Endothelial cell of umbilical vein (primary cell): ENCODE data around the gene GAL3ST1. TPM values are rescaled to one million over a fixed set of nuclear protein-coding genes. Genes with fewer than 3 reads are reported as not detected.

Source experiments
- BruUV-seq: library from RNA; stranded (reverse); fragments of 400-500 nt; replicated peaks from 2 replicates; lab custom pipeline; 2021; lab: Mats Ljungman, UMichigan
- CTCF ChIA-PET: fragments of 300-600, 350-600 bp; sonication (Branson Sonifier 250); formaldehyde crosslinking; loops from one replicate; lab custom pipeline; 2021; ENCODE audit warnings: antibody characterized with exemption, inconsistent platforms; lab: Charles Lee
- POLR2A ChIA-PET: fragments of 300-600, 350-600 bp; sonication (Branson Sonifier 250); formaldehyde crosslinking; loops from one replicate; lab custom pipeline; 2021; ENCODE audit warnings: antibody characterized with exemption, inconsistent platforms; lab: Charles Lee
- DNase-seq: peaks from one replicate; pipeline ENCODE4 v3.0.0-alpha.2; 2011; ENCODE audit warnings: low read depth, low spot score
- FAIRE-seq: peaks from 2 replicates; lab custom pipeline; 2011; peaks lifted over from hg19 to GRCh38; lab: Jason Lieb, UNC
- H2AFZ ChIP-seq: 2 replicates; pipeline ENCODE4 v1.6.0; 2012; ENCODE audit warnings: low read depth, low read length, control low read depth, inconsistent platforms
- H3K27ac ChIP-seq: 2 replicates; pipeline ENCODE4 v1.5.1; 2011; ENCODE audit warnings: low read depth, mild to moderate bottlenecking, control low read depth, low read length, moderate library complexity; ENCODE audit not compliant: insufficient read depth
- H3K27me3 ChIP-seq, 2 experiments: 2 replicates each; pipeline versions ENCODE4 v1.6.0 to v1.6.1; 2011; ENCODE audit warnings: low read length in 2 of 2, mixed read lengths in 1 of 2; ENCODE audit not compliant: control insufficient read depth in 2 of 2, insufficient read depth in 2 of 2
- H3K36me3 ChIP-seq, 2 experiments: 2 replicates in 1 of 2; 3 replicates in 1 of 2; pipeline ENCODE4 v1.5.1; 2011; ENCODE audit warnings: low read length in 2 of 2, mild to moderate bottlenecking in 1 of 2, moderate library complexity in 1 of 2; ENCODE audit not compliant: control insufficient read depth in 2 of 2, insufficient read depth in 2 of 2; ENCODE audit errors: extremely low read depth in 1 of 2
- H3K4me1 ChIP-seq: 3 replicates; pipeline ENCODE4 v1.5.1; 2011; ENCODE audit warnings: mild to moderate bottlenecking, low read length; ENCODE audit not compliant: control insufficient read depth, insufficient read depth; ENCODE audit errors: extremely low read depth
- H3K4me2 ChIP-seq: 2 replicates; pipeline ENCODE4 v1.6.1; 2011; ENCODE audit warnings: low read length, control low read depth, mixed read lengths; ENCODE audit not compliant: insufficient read depth
- H3K4me3 ChIP-seq, 3 experiments: fragments of 200-600 bp in 1 of 3; sonication (generic), shearing (Covaris generic) in 1 of 3; replicated peaks in 1 of 3; 2 replicates each; pipeline ENCODE4 v1.5.1; 2011 to 2016; ENCODE audit warnings: control low read depth in 3 of 3, low read length in 3 of 3, mild to moderate bottlenecking in 2 of 3, inconsistent platforms in 1 of 3, low read depth in 1 of 3, moderate library complexity in 1 of 3; ENCODE audit not compliant: insufficient read depth in 1 of 3
- H3K79me2 ChIP-seq: 2 replicates; pipeline ENCODE4 v1.6.0; 2012; ENCODE audit warnings: low read length, inconsistent platforms; ENCODE audit not compliant: control insufficient read depth, insufficient read depth
- H3K9ac ChIP-seq: replicated peaks from 2 replicates; pipeline ENCODE3; 2011; ENCODE audit warnings: low read length, control low read depth; ENCODE audit not compliant: insufficient read depth; ENCODE audit errors: extremely low read depth
- H3K9me1 ChIP-seq: replicated peaks from 3 replicates; pipeline ENCODE4 v1.6.0; 2011; ENCODE audit warnings: mild to moderate bottlenecking, low read length; ENCODE audit not compliant: control insufficient read depth, insufficient read depth; ENCODE audit errors: extremely low read depth
- H3K9me3 ChIP-seq: replicated peaks from 2 replicates; pipeline ENCODE4 v1.5.1; 2012; ENCODE audit warnings: low read length, inconsistent platforms; ENCODE audit not compliant: control insufficient read depth, insufficient read depth
- H4K20me1 ChIP-seq: replicated peaks from 2 replicates; pipeline ENCODE3; 2011; ENCODE audit warnings: mild to moderate bottlenecking, low read length; ENCODE audit not compliant: control insufficient read depth, insufficient read depth; ENCODE audit errors: extremely low read depth
- CTCF ChIP-seq, 2 donors: IDR thresholded peaks; 1 replicate in 1 of 2; 2 replicates in 1 of 2; pipeline ENCODE4 v1.5.1; 2011; ENCODE audit warnings: low read length in 2 of 2, mild to moderate bottlenecking in 2 of 2, moderate library complexity in 2 of 2, control low read depth in 1 of 2, inconsistent platforms in 1 of 2, low read depth in 1 of 2; ENCODE audit not compliant: insufficient read depth in 1 of 2; ENCODE audit errors: extremely low read depth in 1 of 2
- EZH2 ChIP-seq: IDR thresholded peaks from 2 replicates; pipeline ENCODE4 v1.6.1; 2012; ENCODE audit warnings: borderline replicate concordance, low read depth, mild to moderate bottlenecking, moderate library complexity, low read length, inconsistent platforms; ENCODE audit not compliant: severe bottlenecking
- FOS ChIP-seq: IDR thresholded peaks from 2 replicates; pipeline ENCODE4 v1.6.1; 2011; ENCODE audit warnings: mild to moderate bottlenecking, low read length, moderate library complexity, borderline replicate concordance; ENCODE audit not compliant: insufficient read depth
- GATA2 ChIP-seq: IDR thresholded peaks from 2 replicates; pipeline ENCODE4 v1.7.0; 2011; ENCODE audit warnings: low read depth, mild to moderate bottlenecking, moderate library complexity, mixed read lengths, low read length; ENCODE audit not compliant: insufficient read length, insufficient read depth
- JUN ChIP-seq: IDR thresholded peaks from 2 replicates; pipeline ENCODE4 v1.6.1; 2011; ENCODE audit warnings: borderline replicate concordance, low read depth; ENCODE audit not compliant: insufficient read length, insufficient read depth
- MAX ChIP-seq: IDR thresholded peaks from 2 replicates; pipeline ENCODE4 v1.6.1; 2011; ENCODE audit not compliant: insufficient read depth, insufficient read length
- MYC ChIP-seq: IDR thresholded peaks from one replicate; pipeline ENCODE4 v1.6.1; 2011; ENCODE audit warnings: mild to moderate bottlenecking, low read depth, low read length
- POLR2A ChIP-seq: IDR thresholded peaks from 2 replicates; pipeline ENCODE4 v1.6.1; 2012; ENCODE audit warnings: low read depth, mild to moderate bottlenecking, control low read depth, low read length
- POLR2AphosphoS5 ChIP-seq: IDR thresholded peaks from 2 replicates; pipeline ENCODE4 v1.6.1; 2012; ENCODE audit warnings: low read depth, mild to moderate bottlenecking, control low read depth, low read length, moderate library complexity; ENCODE audit not compliant: insufficient read depth
- dilution Hi-C: fragments of 300-500 bp; cut with MboI; formaldehyde crosslinking; loops from one replicate; pipeline ENCODE4 v1.15.0; 2019; ENCODE audit warnings: low sequenced_read_pairs; ENCODE audit not compliant: extremely low pct_ligation_motif_present
- intact Hi-C: fragments of 100-400 bp; cut with micrococcal nuclease; formaldehyde crosslinking; loops from one replicate; pipeline ENCODE4 v1.10.0; 2022
- polyA plus RNA-seq, 4 experiments: library from polyadenylated mRNA; depleted of rRNA in 3 of 4; stranded (reverse) in 3 of 4; unstranded in 1 of 4; fragments of >200 nt; gene quantifications; 2 replicates each; pipeline versions ENCODE4 v1.2.1 to v1.2.3, GENCODE V29; 2011 to 2012; ENCODE audit warnings: missing spikeins in 1 of 4
- total RNA-seq: library from RNA; stranded (reverse); gene quantifications from 2 replicates; pipeline ENCODE4 v1.2.3, GENCODE V29; 2021

Gene GAL3ST1
- total and polyA plus RNA-seq, 2 donors (not counting 3 experiments of a cell fraction or from before 2014, with no cell fraction given) = not detected

DNA sequence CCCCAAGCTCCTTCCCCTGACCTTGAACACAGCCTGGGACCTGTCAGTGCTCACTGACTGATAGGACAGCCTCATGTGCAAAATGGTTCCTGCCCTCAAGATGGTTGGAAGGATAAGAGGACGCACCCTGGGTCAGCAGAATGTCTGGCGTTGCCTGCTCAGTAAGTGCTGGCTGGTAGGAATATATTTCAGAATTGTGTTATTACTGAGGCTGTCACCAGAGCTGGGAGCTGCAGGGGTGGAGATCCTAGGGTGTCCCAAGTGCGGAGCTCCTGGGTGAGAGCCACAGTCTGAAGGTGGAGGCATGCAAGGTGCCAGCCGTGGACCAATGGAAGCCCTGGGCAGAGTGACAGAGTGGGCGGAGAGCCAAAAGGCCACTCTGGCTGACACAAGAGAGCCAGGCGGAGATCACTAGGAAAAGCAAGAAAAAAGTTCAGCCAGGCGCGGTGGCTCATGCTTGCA lies 67.9 kb downstream of the GAL3ST1 start:
- H3K36me3 ChIP-seq = no peaks in the 10 kb centered on the region
- no peak for FAIRE-seq
- H3K27ac ChIP-seq = no peak overlapping the region
- ChIA-PET CTCF (no interaction called here), POLR2A (no interaction called here)
- intact Hi-C loops (no loop called here), dilution Hi-C loops (no loop called here)
- H3K79me2 ChIP-seq = no peaks in the 10 kb centered on the region
- no peaks in the 10 kb centered on the region for H4K20me1 ChIP-seq
- H3K27me3 ChIP-seq = peaks cover 13% of the 10 kb centered on the region in 2 experiments
- H3K4me3 ChIP-seq = no peak overlapping the region
- no TSS peak for BruUV-seq
- H3K9me1 ChIP-seq = no peaks in the 10 kb centered on the region
- no peaks in the 10 kb centered on the region for H3K9me3 ChIP-seq
- no peak overlapping the region for H3K4me2 ChIP-seq
- H3K4me1 ChIP-seq = no peaks in the 10 kb centered on the region
- H3K9ac ChIP-seq = no peak overlapping the region
- no peak for TF ChIP-seq CTCF (IDR thresholded peaks at IDR 0.05; ENCODE audit: extremely low read depth in 1 of 2, insufficient read depth in 1 of 2, low read depth in 1 of 2, low read length in 2 of 2)
- no peak for TF ChIP-seq POLR2A
- no peak for TF ChIP-seq EZH2
- TF ChIP-seq MAX = no peak
- no peak for TF ChIP-seq JUN
- TF ChIP-seq MYC = no peak
- TF ChIP-seq FOS = no peak
- no peak for TF ChIP-seq GATA2
- TF ChIP-seq POLR2AphosphoS5 = no peak
- no peak overlapping the region for H2AFZ ChIP-seq
- DNase-seq = no peak

Other genes starting within 250 kb of the GAL3ST1 start
- 10.0 and 11.3 TPM in 2 replicates for gene TBC1D10A, start 247.7 kb downstream of the GAL3ST1 start, total RNA-seq
- gene TBC1D10A, start 247.7 kb downstream of the GAL3ST1 start, polyA plus RNA-seq = 11.9 and 15.1 TPM in 2 replicates
- 173 and 187 TPM in 2 replicates for gene SF3A1, start 217.8 kb downstream of the GAL3ST1 start, total RNA-seq
- 23.1 and 60.2 TPM in 2 replicates for gene SF3A1, start 217.8 kb downstream of the GAL3ST1 start, polyA plus RNA-seq
- 1.7 and 2.1 TPM in 2 replicates for gene CCDC157, start 217.7 kb downstream of the GAL3ST1 start, total RNA-seq
- gene CCDC157, start 217.7 kb downstream of the GAL3ST1 start, polyA plus RNA-seq = 3.1 and 3.7 TPM in 2 replicates
- gene RNF215, start 187.3 kb downstream of the GAL3ST1 start, total RNA-seq = 24.4 and 26.9 TPM in 2 replicates
- 16.7 and 21.7 TPM in 2 replicates for gene RNF215, start 187.3 kb downstream of the GAL3ST1 start, polyA plus RNA-seq
- 22.7 and 28.8 TPM in 2 replicates for gene SEC14L2, start 177.6 kb downstream of the GAL3ST1 start, total RNA-seq
- gene SEC14L2, start 177.6 kb downstream of the GAL3ST1 start, polyA plus RNA-seq = 22.5 and 24.0 TPM in 2 replicates
- 30.3 and 33.9 TPM in 2 replicates for gene MTFP1, start 148.9 kb downstream of the GAL3ST1 start, total RNA-seq
- 41.9 and 55.4 TPM in 2 replicates for gene MTFP1, start 148.9 kb downstream of the GAL3ST1 start, polyA plus RNA-seq
- not detected in 2 replicates for gene SEC14L3, start 102.6 kb downstream of the GAL3ST1 start, total RNA-seq
- gene SEC14L3, start 102.6 kb downstream of the GAL3ST1 start, polyA plus RNA-seq = not detected in 2 replicates
- not detected in 2 replicates for gene SEC14L4, start 69.0 kb downstream of the GAL3ST1 start, total RNA-seq
- not detected in 2 replicates for gene SEC14L4, start 69.0 kb downstream of the GAL3ST1 start, polyA plus RNA-seq
- 0.15 TPM in 1 of 2 replicates, not detected in the other for gene SEC14L6, start 27.9 kb downstream of the GAL3ST1 start, total RNA-seq
- 0.04 and 0.11 TPM in 2 replicates for gene SEC14L6, start 27.9 kb downstream of the GAL3ST1 start, polyA plus RNA-seq
- 106 and 110 TPM in 2 replicates for gene PES1, start 17.2 kb upstream of the GAL3ST1 start, total RNA-seq
- gene PES1, start 17.2 kb upstream of the GAL3ST1 start, polyA plus RNA-seq = 135 and 154 TPM in 2 replicates
- 62.3 and 80.6 TPM in 2 replicates for gene TCN2, start 32.5 kb upstream of the GAL3ST1 start, total RNA-seq
- 188 and 199 TPM in 2 replicates for gene TCN2, start 32.5 kb upstream of the GAL3ST1 start, polyA plus RNA-seq
- 15.3 TPM in 2 replicates for gene SLC35E4, start 61.1 kb upstream of the GAL3ST1 start, total RNA-seq
- gene SLC35E4, start 61.1 kb upstream of the GAL3ST1 start, polyA plus RNA-seq = 10.7 and 14.8 TPM in 2 replicates
- gene DUSP18, start 93.2 kb upstream of the GAL3ST1 start, total RNA-seq = 17.5 and 18.3 TPM in 2 replicates
- gene DUSP18, start 93.2 kb upstream of the GAL3ST1 start, polyA plus RNA-seq = 30.1 and 32.9 TPM in 2 replicates
- 6.5 and 7.5 TPM in 2 replicates for gene OSBP2, start 120.2 kb upstream of the GAL3ST1 start, total RNA-seq
- 4.1 and 4.3 TPM in 2 replicates for gene OSBP2, start 120.2 kb upstream of the GAL3ST1 start, polyA plus RNA-seq